Measurements from ENCODE around the gene P2RX6.

GRCh38 chr22:20992456-20993303 lies 22.3 kb upstream of the P2RX6 start:
- no peak for TF ChIP-seq POLR2A (IDR thresholded peaks at IDR 0.05)
- no peak for TF ChIP-seq CTCF (IDR thresholded peaks at IDR 0.05)
- no peak for TF ChIP-seq POLR2AphosphoS5 (IDR thresholded peaks at IDR 0.05)
